ENCODE results near the gene TM9SF1.

DNA sequence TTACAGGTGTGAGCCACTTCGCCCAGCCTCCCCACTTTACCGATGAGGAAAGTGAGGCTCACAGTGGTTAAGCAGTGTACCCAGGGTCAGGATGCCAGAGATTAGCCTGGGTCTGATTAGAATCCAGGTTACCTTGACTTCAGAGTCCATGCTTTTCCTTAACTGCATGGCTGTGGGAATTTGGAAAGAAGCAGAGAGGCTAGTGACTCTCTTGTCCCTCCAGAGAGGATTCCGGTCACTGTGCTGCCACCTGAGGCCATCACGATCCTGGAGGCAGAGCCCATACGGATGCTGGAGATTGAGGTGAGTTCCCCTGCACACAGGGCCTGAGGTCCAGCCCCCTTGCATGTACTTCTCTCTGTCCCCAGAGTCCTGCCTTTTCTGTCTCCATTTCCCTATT, 18.6 kb downstream of the TM9SF1 start:
- no peak for TF ChIP-seq EZH2 (IDR thresholded peaks at IDR 0.05; ENCODE audit: borderline replicate concordance, insufficient read depth, low read depth, low read length, poor library complexity, severe bottlenecking)
- TF ChIP-seq, protein P1, sequence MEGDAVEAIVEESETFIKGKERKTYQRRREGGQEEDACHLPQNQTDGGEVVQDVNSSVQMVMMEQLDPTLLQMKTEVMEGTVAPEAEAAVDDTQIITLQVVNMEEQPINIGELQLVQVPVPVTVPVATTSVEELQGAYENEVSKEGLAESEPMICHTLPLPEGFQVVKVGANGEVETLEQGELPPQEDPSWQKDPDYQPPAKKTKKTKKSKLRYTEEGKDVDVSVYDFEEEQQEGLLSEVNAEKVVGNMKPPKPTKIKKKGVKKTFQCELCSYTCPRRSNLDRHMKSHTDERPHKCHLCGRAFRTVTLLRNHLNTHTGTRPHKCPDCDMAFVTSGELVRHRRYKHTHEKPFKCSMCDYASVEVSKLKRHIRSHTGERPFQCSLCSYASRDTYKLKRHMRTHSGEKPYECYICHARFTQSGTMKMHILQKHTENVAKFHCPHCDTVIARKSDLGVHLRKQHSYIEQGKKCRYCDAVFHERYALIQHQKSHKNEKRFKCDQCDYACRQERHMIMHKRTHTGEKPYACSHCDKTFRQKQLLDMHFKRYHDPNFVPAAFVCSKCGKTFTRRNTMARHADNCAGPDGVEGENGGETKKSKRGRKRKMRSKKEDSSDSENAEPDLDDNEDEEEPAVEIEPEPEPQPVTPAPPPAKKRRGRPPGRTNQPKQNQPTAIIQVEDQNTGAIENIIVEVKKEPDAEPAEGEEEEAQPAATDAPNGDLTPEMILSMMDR (IDR thresholded peaks at IDR 0.05): no peak
